ENCODE results near the gene C2CD2. TPM values are rescaled to one million over a fixed set of nuclear protein-coding genes. Genes with fewer than 3 reads are reported as not detected.

Gene C2CD2
- total RNA-seq, 1 experiment from 2014 or later: 9.8 TPM

GRCh38 chr21:41892726-41893125 is 61.1 kb downstream of the C2CD2 start:
- Histone ChIP-seq H3K36me3 (replicated peaks; ENCODE audit: control insufficient read depth, insufficient read depth, low read length) (no peaks in the 10 kb centered on the region), H3K4me3 (ENCODE audit: insufficient read depth, low read depth, low read length) (no peak overlapping the region), H3K27me3 (ENCODE audit: control insufficient read depth, insufficient read depth, low read length) (no peaks in the 10 kb centered on the region)
- no peak for DNase-seq

GRCh38 chr21:41891132-41891531 is 62.7 kb downstream of the C2CD2 start:
- Histone ChIP-seq H3K4me3 (ENCODE audit: insufficient read depth, low read depth, low read length) (no peak overlapping the region), H3K27me3 (ENCODE audit: control insufficient read depth, insufficient read depth, low read length) (no peaks in the 10 kb centered on the region), H3K36me3 (replicated peaks; ENCODE audit: control insufficient read depth, insufficient read depth, low read length) (no peaks in the 10 kb centered on the region)
- DNase-seq: no peak

- no peak for DNase-seq
These were observed 63.5 kb downstream of the C2CD2 start for GRCh38 chr21:41890355-41890754.

GRCh38 chr21:41888749-41889376 is 65.0 kb downstream of the C2CD2 start:
- no peaks in the 10 kb centered on the region for H3K36me3 ChIP-seq (replicated peaks; ENCODE audit: control insufficient read depth, insufficient read depth, low read length)
- no peak overlapping the region for H3K4me3 ChIP-seq (ENCODE audit: insufficient read depth, low read depth, low read length)
- no peaks in the 10 kb centered on the region for H3K27me3 ChIP-seq (ENCODE audit: control insufficient read depth, insufficient read depth, low read length)
- DNase-seq: no peak

More at GRCh38 chr21:41890355-41890754, 63.5 kb downstream of the C2CD2 start:
- H3K27me3 ChIP-seq (ENCODE audit: control insufficient read depth, insufficient read depth, low read length): no peaks in the 10 kb centered on the region
- no peaks in the 10 kb centered on the region for H3K36me3 ChIP-seq (replicated peaks; ENCODE audit: control insufficient read depth, insufficient read depth, low read length)
- H3K4me3 ChIP-seq (ENCODE audit: insufficient read depth, low read depth, low read length): no peak overlapping the region

GRCh38 chr21:41887667-41888066 is 66.2 kb downstream of the C2CD2 start:
- Histone ChIP-seq H3K4me3 (ENCODE audit: insufficient read depth, low read depth, low read length) (no peak overlapping the region), H3K27me3 (ENCODE audit: control insufficient read depth, insufficient read depth, low read length) (no peaks in the 10 kb centered on the region), H3K36me3 (replicated peaks; ENCODE audit: control insufficient read depth, insufficient read depth, low read length) (no peaks in the 10 kb centered on the region)
- DNase-seq: no peak

- no peaks in the 10 kb centered on the region for H3K27me3 ChIP-seq (ENCODE audit: control insufficient read depth, insufficient read depth, low read length)
- no peak for DNase-seq
These were observed 67.5 kb downstream of the C2CD2 start for GRCh38 chr21:41886328-41886727.

GRCh38 chr21:41885341-41886024 is 68.3 kb downstream of the C2CD2 start:
- Histone ChIP-seq H3K36me3 (replicated peaks; ENCODE audit: control insufficient read depth, insufficient read depth, low read length) (no peaks in the 10 kb centered on the region), H3K4me3 (ENCODE audit: insufficient read depth, low read depth, low read length) (no peak overlapping the region), H3K27me3 (ENCODE audit: control insufficient read depth, insufficient read depth, low read length) (no peaks in the 10 kb centered on the region)
- DNase-seq: no peak

More at GRCh38 chr21:41886328-41886727, 67.5 kb downstream of the C2CD2 start:
- Histone ChIP-seq H3K4me3 (ENCODE audit: insufficient read depth, low read depth, low read length) (no peak overlapping the region), H3K36me3 (replicated peaks; ENCODE audit: control insufficient read depth, insufficient read depth, low read length) (no peaks in the 10 kb centered on the region)

GRCh38 chr21:41884501-41885030 is 69.3 kb downstream of the C2CD2 start:
- no peaks in the 10 kb centered on the region for H3K36me3 ChIP-seq (replicated peaks; ENCODE audit: control insufficient read depth, insufficient read depth, low read length)
- H3K4me3 ChIP-seq (ENCODE audit: insufficient read depth, low read depth, low read length): no peak overlapping the region
- no peaks in the 10 kb centered on the region for H3K27me3 ChIP-seq (ENCODE audit: control insufficient read depth, insufficient read depth, low read length)
- DNase-seq: no peak

GRCh38 chr21:41883582-41883981 is 70.2 kb downstream of the C2CD2 start:
- H3K27me3 ChIP-seq (ENCODE audit: control insufficient read depth, insufficient read depth, low read length): no peaks in the 10 kb centered on the region
- no peak for DNase-seq

GRCh38 chr21:41881051-41881450 is 72.8 kb downstream of the C2CD2 start:
- Histone ChIP-seq H3K4me3 (ENCODE audit: insufficient read depth, low read depth, low read length) (no peak overlapping the region), H3K27me3 (ENCODE audit: control insufficient read depth, insufficient read depth, low read length) (no peaks in the 10 kb centered on the region), H3K36me3 (replicated peaks; ENCODE audit: control insufficient read depth, insufficient read depth, low read length) (no peaks in the 10 kb centered on the region)
- no peak for DNase-seq

More at GRCh38 chr21:41883582-41883981, 70.2 kb downstream of the C2CD2 start:
- no peaks in the 10 kb centered on the region for H3K36me3 ChIP-seq (replicated peaks; ENCODE audit: control insufficient read depth, insufficient read depth, low read length)
- no peak overlapping the region for H3K4me3 ChIP-seq (ENCODE audit: insufficient read depth, low read depth, low read length)

GRCh38 chr21:41880153-41880552 is 73.7 kb downstream of the C2CD2 start:
- H3K4me3 ChIP-seq (ENCODE audit: insufficient read depth, low read depth, low read length): no peak overlapping the region
- DNase-seq: no peak
- H3K27me3 ChIP-seq (ENCODE audit: control insufficient read depth, insufficient read depth, low read length): no peaks in the 10 kb centered on the region
- no peaks in the 10 kb centered on the region for H3K36me3 ChIP-seq (replicated peaks; ENCODE audit: control insufficient read depth, insufficient read depth, low read length)

- peak; percentile 97 for DNase-seq
These were observed 74.4 kb downstream of the C2CD2 start, which contains the start of gene PRDM15 for GRCh38 chr21:41879190-41879998. TSS of gene PRDM15 (minus strand) at chr21:41879344. CDS start at chr21:41860363, 18,981 bp downstream.

GRCh38 chr21:41878831-41879189 is 75.0 kb downstream of the C2CD2 start:
- H3K4me3 ChIP-seq (ENCODE audit: insufficient read depth, low read depth, low read length): peak overlapping the region; percentile 74
- DNase-seq: peak; percentile 95
- H3K27me3 ChIP-seq (ENCODE audit: control insufficient read depth, insufficient read depth, low read length): no peaks in the 10 kb centered on the region
- no peaks in the 10 kb centered on the region for H3K36me3 ChIP-seq (replicated peaks; ENCODE audit: control insufficient read depth, insufficient read depth, low read length)

More at GRCh38 chr21:41879190-41879998, 74.4 kb downstream of the C2CD2 start, which contains the start of gene PRDM15:
- H3K27me3 ChIP-seq (ENCODE audit: control insufficient read depth, insufficient read depth, low read length): no peaks in the 10 kb centered on the region
- no peaks in the 10 kb centered on the region for H3K36me3 ChIP-seq (replicated peaks; ENCODE audit: control insufficient read depth, insufficient read depth, low read length)
- peak within 1 kb of the TSS; percentile 74 for H3K4me3 ChIP-seq (ENCODE audit: insufficient read depth, low read depth, low read length)
